HG03571 (cell line): ENCODE results near the gene ADRM1.
A peak's percentile ranks its signal among the peaks of the same experiment; 100 is the strongest.

Experiments
- ATAC-seq: cut with Tn5 transposase; IDR thresholded peaks from one replicate; pipeline ENCODE4 v1.9.1; 2021; ENCODE audit not compliant: unreplicated experiment

The ADRM1 gene, protein sequence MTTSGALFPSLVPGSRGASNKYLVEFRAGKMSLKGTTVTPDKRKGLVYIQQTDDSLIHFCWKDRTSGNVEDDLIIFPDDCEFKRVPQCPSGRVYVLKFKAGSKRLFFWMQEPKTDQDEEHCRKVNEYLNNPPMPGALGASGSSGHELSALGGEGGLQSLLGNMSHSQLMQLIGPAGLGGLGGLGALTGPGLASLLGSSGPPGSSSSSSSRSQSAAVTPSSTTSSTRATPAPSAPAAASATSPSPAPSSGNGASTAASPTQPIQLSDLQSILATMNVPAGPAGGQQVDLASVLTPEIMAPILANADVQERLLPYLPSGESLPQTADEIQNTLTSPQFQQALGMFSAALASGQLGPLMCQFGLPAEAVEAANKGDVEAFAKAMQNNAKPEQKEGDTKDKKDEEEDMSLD

DNA sequence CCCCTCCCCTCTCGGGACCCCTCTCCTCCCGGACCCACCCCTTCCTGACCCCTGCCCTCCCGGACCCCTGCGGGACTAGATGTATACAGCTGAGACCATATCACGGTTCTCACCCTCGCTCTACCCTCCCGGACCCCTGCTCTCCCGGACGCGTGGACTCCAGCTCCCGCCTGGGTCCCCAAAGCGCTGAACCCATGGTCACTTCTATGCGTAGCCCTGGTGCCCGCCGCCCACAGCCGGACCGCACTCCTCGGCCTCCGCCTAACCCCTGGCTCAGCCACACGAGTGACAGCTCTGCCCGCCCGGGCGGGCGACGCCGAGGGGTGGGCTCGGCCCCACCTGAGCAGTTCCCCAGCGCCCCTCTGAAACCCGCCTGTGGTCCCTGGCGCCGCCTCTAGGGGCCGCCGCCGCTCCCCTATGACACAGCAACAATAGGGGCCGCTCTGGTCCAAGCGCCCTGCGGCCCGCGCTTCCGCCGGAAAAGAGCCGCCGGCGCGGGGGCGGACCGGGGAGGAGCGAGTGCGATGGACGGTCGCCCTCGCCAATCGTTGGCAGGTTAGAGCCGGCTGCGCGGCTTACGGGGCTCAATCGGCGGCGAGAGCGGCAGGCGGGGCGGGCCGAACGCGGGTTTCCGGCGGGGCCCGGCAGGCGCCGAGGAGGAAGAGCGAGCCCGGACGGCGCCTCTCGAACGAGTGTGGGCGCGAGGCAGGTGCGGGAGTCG is at the start of gene ADRM1:
TSS of gene ADRM1 (plus strand) at position 657 of the 721 bp plus-strand sequence. CDS start 572 bp downstream, outside the sequence.
- peak; percentile 80 for ATAC-seq

DNA sequence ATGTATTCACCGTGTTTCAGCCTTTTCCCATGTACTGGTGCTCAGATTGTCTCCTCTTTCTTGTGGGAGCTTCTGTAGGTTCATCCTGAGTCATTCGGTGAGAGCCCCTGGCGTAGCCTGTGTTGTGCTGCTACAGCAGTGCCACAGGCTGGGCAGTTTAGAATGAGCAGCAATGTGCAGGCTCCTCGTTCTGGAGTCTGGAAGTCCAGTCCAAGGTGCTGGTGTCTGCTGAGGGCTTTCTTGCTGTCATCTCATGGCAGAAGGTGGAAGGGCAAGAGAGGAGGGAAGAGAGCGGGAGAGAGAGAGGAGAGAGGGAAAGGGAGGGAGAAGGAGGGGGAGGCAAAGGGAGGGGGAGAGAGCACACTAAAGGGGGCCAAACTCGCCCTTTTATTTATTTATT is 49.4 kb upstream of the ADRM1 start:
- ATAC-seq, result no peak

DNA sequence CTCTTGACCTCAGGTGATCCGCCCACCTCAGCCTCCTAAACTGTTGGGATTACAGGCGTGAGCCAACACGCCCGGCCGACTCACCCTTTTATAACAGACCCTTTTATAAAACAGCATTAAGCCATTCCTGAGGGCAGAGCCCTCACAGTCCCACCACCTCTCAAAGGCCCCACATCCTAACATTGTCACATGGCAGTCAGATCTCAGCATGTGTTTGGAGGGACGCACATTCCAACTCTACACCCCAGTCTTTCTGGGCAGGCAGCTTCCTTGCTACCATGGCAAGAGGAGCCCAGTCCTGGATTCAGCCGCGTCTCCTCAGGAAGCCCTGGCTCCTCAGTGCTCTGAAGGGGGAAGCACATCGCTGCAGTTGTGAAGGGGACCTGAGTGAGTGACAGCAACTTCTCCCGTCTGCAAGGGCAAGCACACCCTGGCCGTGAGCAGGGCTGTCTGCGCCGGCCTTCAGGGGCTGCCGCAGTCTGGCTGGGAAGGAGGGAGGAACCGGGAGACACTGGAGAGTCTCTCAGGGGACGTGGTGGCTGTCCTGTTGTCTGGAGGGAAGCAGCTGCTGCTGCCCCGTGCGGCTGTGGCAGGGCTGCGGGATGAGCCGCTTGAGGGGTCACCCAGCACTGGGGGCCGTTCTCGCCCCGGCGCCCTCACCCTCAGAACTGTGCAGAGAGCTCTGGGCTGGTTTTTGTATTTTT is 48.6 kb upstream of the ADRM1 start:
- no peak for ATAC-seq

DNA sequence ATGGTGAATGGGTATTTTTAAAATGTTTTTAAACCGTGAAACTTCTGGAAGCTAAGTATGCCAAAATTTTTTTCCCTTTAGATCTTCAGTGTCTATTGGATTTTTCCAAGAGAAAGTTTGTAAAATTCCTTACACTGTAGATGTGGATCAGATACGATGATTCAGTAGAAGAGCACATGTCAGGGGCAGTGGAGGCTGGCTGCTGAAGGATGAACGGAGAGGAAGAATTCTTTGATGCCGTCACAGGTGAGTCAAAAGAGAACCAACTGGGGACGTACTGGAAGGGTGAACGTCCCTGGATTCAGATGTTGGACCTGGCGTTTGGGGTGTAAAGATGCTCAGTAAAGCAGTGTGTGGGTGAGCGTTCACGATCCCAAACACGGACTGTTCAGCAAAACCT is 46.8 kb upstream of the ADRM1 start:
- ATAC-seq, result no peak

DNA sequence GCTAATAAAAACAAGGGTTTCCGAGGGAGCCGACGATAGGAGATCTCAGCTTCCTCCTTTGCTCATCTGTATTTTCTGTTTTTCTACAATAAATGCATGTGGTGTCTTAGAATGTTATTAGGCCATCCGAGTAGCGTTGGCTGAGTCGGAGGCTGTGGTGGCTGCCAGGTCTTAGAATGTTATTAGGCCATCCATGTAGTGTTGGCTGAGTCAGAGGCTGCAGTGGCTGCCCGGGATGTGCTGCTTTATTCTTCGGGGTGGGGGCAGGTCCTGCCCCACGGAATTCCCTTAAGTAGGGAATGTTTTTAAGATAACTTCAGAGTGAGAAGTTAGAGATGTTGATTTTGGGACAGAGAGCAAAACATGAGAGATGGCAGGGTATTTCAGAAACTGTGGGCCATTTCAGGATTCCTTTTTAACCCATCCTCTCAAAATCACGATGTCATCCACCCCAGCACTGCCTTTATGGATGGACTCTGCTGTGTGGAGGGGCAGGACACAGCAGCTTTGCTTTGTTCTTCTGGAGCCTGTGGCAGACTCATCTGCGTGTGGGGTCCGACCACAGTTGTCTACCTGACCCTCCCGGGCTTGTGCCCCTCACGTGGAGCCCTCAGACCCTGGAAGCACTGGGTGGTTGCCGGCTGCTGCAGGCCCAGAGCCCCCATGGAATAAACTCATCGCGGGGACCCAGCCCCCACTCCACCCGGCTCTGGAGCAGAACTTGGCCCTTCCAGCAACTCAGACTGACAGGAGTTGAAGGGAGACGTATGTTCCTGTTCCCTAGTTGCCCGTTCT is 44.1 kb upstream of the ADRM1 start:
- no peak for ATAC-seq

DNA sequence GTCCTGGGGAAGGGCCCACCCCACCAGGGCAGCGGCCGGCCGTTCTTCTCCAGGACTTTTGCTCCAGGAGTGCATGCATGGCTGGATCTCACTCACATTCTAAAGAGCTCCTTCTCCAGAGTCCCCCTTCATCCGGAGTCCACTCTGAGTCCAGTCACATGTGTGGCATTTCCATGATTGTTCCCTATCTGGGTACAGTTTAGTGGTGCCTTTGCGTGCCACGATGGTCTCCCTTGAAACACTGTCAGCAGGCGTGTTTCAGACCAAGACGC is 43.6 kb upstream of the ADRM1 start:
- no peak for ATAC-seq

DNA sequence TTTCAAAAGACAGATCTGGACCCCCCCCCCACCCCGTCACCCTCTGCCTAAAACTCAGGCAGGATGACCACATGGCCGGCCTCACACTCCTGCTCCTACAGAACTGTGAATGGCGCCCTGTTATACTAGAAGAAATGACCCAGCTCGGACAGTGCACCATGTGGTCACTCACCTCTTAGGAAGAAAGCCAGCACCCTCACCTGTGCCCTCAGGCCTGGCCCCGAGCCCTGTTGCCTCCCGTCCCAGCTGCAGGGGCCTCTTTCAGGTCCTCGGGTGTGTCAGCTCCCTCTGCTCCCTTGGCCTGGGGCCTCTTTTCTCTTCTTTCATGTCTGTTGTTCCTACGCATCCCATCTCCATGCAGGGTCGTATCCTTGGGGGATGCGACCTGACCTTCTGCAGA is 40.7 kb upstream of the ADRM1 start:
- ATAC-seq, result no peak

DNA sequence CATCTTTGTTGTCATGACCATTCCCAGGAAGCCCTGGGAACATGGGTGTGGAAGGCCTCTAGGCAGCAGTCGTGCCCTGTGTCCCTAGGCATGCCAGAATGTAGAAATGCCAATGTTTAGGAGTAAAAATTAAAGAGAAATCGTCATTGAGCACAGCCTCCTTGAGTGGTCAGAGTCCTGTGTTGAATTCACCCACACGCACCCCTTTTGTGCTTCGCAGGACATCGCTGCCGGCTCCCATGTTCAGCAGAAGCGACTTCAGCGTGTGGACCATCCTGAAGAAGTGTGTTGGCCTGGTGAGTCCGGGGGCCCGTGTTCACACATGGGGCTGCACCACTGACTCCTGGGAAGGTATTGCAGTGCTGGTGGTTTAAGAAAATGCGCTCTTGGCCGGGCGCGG is 39.4 kb upstream of the ADRM1 start:
- no peak for ATAC-seq

DNA sequence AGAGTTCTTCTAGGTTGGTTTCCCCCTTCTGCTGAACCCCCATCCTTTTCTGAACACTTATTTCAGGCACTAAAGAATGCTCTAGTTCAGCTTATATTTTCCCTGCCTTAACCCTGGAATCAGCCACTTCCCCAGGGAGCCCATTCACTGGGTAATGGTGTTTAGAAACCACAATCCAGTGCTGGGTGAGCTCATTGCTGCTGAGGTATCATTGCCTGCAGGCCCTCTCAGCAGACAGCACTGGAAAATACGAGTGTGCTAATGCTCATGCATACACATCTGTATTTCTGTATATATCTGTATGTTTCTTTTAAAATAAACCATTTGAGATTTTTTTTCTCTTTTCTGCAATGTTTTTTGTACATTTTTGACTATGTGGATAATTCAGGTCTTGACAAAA is 37.4 kb upstream of the ADRM1 start:
- no peak for ATAC-seq

DNA sequence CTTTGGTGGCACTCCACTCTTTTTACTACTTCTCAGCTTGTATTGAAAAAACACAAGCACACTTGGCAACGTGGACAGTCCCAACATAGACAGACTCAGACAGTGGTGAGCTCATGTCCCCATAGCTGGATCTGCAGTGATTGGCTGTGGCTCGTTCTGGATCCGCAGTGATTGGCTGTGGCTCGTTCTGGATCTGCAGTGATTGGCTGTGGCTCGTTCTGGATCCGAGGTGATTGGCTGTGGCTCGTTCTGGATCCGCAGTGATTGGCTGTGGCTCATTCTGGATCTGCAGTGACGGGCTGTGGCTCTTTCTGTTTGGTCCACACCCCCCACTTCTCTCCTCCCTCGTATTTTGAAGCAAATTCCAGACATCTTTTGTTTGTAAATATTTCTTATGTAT is 36.5 kb upstream of the ADRM1 start:
- no peak for ATAC-seq

DNA sequence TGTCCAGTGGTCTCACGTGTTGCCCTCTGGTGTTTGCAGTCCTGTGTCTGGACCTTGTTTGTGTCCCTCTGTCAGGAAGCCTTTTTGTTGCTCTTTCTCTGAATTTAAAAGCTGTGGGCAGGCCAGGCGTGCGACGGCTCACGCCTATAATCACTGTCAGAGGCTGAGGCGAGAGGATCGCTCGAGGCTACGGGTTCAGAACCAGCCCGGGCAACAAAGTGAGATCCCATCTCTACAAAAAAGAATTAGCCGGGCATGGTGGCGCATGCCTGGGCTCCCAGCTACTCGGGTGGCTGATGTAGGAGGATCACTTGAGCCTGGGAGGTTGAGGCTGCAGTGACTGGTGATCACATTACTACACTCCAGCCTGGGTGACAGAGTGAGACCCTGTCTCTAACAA is 35.9 kb upstream of the ADRM1 start:
- ATAC-seq, result no peak

DNA sequence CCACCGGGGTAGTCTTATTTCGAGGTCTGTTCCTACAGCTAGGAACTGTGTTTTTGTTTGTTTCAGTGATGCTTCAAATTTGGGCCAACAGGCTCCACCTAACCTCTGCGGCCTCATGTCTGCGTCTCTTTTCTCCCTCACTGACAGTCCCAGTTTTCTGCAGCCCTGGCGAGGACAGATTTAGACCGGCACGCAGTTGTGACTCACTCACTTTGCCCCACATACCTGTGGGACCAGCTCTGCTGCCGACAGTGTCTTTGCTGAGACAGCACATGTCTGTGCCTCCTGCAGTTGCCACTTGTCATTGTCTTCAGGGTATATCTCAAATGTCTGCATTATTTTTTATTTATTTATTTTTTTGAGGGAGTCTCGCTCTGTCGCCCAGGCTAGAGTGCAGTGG is 35.3 kb upstream of the ADRM1 start:
- no peak for ATAC-seq

DNA sequence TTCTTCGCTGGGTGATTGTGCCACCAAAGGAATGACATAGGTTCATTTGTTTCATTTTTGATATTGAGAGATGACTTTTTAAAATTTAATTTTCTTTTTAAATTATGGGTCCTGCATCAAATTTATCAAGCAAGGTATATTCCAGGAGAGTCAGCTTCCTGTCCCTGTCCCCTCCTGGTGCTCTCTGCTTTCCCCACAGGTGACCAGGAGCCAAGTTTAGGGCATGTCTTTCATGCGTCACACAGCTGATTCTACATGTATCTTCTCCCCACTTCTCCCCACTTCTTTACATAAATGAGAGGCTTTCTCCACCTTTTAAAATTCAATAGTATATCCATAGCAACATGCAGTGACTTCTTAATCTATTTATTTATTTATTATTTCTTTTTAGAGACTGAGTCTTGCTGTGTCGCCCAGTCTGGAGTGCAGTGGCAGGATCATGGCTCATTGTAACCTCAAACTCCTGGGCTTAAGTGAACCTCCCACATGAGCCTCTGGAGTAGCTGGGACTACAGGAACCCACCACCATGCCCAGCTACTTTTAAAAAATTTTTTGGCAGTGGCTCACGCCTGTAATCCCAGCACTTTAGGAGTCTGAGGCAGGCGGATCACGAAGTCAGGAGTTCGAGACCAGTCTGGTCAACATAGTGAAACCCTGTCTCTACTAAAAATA is 34.4 kb upstream of the ADRM1 start:
- ATAC-seq, result no peak

DNA sequence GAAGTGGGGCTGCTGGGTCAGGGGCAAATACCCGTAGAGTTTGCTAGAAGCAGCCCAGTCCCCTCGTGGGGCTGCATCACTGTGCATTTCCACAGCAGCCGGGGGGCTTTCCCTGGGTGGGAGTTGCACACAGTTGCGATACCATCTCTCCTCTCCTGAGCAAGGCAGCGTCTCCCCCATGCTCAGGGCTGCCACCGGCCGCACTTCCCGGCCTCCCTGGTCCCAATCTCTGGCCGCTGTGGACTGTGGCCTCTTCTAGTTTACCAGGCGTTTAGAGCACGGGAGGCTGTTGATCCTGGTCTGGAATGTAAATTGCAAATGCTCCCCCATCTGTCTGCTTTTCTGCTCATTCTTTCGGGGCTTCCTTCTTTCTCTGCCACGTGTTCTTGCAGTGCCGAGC is 33.4 kb upstream of the ADRM1 start:
- ATAC-seq, result no peak

DNA sequence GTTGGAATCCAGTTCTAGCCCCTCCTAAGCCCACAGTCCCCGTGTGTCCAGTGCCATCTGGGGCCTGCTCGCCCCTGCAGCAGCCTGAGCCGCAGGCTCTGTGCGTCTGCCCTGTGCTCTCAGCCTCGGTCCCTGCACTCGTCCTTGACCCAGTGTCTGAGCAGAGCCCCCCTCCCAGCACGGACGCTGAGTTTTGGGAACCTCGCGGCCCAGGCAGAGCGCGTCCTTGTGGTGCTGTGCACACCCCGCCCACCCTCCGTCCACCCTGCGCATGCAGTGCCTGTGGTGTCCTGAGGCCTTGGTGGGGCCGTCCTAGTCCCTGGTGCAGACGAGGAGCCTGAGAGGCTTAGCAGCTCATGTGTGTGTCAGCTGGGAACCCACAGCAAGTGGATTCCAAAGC is 32.9 kb upstream of the ADRM1 start:
- ATAC-seq, result no peak

DNA sequence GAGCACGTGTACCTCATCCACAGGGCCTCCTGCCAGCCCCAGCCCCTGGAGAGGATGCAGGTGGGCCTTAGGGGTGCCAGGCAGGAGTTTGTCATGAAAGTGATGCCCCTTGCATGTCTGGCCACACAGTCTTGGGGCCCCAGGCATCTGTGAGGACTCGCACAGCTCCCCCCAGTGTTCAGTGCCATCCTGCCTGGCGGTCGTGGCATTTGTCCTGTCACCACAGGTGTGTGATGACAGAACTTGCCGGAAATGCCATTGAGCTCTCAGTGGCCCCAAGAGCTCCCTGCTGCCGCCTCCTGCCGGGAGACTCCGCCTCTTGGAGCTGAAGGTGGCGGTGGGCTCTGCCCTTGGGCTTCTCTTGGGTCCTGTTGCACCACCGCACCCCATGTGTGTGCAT is 30.6 kb upstream of the ADRM1 start:
- ATAC-seq, result no peak

DNA sequence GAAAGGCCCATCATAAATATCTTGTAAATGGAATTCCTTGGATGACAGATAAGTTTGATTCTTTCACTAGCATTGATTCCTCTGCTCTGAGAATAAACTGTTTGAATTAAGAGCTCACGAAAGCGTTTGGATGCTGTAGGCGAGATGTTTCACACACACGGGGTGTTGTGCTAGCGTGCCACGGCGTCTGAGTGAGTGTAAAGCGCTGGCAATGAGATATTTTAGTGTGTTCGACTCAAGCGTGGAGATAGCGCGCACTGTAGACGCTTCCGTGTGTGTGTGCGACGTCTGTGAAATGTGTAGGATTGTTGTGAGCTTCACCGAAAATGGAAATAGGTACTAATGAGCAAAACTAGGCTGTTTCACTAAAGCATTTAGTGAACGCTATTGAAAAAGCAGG is 29.4 kb upstream of the ADRM1 start:
- ATAC-seq, result no peak

DNA sequence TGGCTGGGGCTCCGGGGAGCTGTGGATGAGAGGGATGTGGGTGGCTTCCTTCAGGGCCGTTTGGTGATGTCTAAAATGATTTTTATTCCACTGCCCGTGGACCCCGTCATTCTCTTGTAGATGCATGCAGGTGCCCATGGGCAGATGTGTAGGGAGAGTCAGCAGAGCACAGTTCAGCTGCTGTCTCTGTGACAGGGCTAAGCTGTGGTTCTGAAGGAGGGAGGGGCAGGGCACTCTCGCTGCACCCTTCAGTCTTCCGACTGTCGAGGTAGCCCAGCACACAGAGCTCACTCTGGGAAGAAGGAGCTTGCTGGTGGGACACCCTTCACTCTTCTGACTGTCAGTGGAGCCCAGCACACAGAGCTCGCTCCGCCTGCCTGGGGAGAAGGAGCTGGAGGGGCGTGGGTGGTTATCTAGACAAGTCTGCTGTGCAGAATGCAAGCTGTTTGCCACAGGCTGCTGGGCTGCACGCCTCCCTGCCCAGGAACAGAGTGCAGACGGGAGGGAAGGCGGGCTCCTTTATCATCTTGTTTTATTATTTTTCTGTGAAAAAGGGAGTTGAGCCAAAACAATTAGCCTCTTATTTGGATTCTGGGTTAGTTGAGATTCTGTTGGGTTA is 28.4 kb upstream of the ADRM1 start:
- no peak for ATAC-seq

DNA sequence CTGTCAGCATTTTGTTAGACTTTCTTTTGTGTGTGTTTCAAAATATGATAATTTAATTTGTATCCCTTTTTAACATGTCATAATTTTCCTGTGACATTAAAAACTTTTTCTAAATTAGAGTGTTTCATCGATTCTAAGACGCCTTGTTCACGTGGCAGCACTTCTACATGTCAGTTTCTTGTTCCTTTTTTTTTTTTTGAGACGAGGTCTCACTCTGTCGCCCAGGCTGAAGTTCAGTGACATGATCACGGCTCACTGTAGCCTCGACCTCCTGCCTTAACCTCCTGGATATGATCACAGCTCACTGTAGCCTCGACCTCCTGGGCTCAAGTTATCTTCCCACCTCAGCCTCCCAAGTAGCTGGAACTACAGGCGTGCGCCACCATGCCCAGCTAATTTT is 27.6 kb upstream of the ADRM1 start:
- ATAC-seq, result no peak

DNA sequence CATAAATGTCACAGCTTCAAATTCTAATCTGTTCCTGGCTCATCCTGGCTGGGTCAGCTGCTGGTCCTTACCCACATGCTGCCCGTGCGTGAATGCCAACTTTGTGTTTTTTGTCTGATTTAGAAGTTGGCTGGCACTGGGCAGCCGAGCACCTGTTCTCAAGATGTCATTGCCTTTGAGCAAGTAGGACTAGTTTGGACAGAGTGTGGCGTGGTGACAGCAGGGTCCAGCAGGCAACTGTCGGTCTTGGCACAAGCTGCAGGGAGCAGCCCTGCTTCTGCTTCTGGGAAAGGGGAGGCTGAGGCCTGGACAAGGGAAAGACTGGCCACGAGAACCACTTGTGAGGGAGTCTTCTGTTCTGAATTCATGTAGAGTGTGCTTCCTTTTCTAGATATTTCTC is 26.4 kb upstream of the ADRM1 start:
- no peak for ATAC-seq
